SJCRH30 (cell line): ENCODE results near the gene TTC19. TPM values are rescaled to one million over a fixed set of nuclear protein-coding genes. Genes with fewer than 3 reads are reported as not detected.
A peak's percentile ranks its signal among the peaks of the same experiment; 100 is the strongest.
"Not testable (repeated sequence)": the region's sequence is repeated elsewhere in the genome, so short reads cannot be mapped to it uniquely, and the experiment has no call there.

Experiments used
- DNase-seq, 2 experiments: peaks; one replicate each; pipeline ENCODE4 v3.0.0-alpha.2; 2015 to 2020
- H3K27ac ChIP-seq: fragments of 250-450 bp; sonication (Bioruptor Pico); 2 replicates; pipeline ENCODE4 v1.5.1; 2020; ENCODE audit warnings: mild to moderate bottlenecking, moderate library complexity
- H3K27me3 ChIP-seq: fragments of 250-450 bp; sonication (Bioruptor Pico); 2 replicates; pipeline ENCODE4 v1.5.1; 2020; ENCODE audit warnings: mild to moderate bottlenecking, moderate library complexity
- H3K36me3 ChIP-seq: fragments of 250-450 bp; sonication (Bioruptor Pico); 2 replicates; pipeline ENCODE4 v1.5.1; 2020; ENCODE audit warnings: mild to moderate bottlenecking, moderate library complexity
- H3K4me1 ChIP-seq: fragments of 250-450 bp; sonication (Bioruptor Pico); 2 replicates; pipeline ENCODE4 v1.5.1; 2020; ENCODE audit warnings: mild to moderate bottlenecking, moderate library complexity
- H3K4me3 ChIP-seq: fragments of 250-450 bp; sonication (Bioruptor Pico); 2 replicates; pipeline ENCODE4 v1.5.1; 2020; ENCODE audit warnings: mild to moderate bottlenecking, moderate library complexity
- H3K9me3 ChIP-seq: fragments of 250-450 bp; sonication (Bioruptor Pico); replicated peaks from 2 replicates; pipeline ENCODE4 v1.5.1; 2020; ENCODE audit warnings: mild to moderate bottlenecking, moderate library complexity
- total RNA-seq: library from RNA; depleted of rRNA; stranded (reverse); fragments of >200 nt; shearing (Covaris generic); gene quantifications from 2 replicates; pipeline ENCODE4 v1.2.3, GENCODE V29; 2014

Gene TTC19
- total RNA-seq, 1 experiment from 2014 or later, result 70.4 TPM

DNA sequence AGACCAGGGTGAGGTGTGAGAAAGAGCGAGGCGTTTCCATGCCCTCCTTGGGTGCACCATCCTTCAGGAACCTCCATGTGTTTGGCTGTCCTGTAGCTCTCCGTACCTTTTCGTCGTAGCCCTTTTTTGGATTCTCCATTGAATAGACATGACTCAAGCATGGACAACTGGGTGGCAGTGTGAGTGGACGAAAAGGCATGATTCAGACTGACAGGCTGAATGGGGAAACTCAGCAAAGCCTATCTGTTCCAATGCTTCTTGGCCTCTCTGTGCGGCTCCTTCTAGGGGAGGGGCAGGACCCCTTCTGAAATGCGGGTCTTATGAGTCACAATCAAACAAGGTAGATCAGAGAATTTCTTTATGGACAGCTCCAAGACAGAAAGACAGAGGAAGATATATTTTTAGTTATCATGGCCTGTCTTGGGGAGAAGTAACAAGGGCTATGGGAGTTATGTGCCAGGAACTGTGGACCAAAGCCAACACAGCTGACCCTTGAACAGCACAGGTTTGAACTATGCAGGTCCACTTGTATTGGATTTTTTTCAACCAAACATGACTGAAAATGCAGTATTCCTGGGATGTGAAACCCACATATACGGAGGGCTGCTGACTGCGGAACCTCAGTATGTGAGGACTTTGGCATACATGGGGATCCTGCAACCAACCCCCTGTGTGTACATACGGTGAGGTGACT lies 31.8 kb upstream of the TTC19 start:
- no peak for DNase-seq
- Histone ChIP-seq H3K4me3 (no peak overlapping the region), H3K9me3 (no peaks in the 10 kb centered on the region), H3K27ac (no peak overlapping the region), H3K36me3 (no peaks in the 10 kb centered on the region), H3K4me1 (peaks cover 48% of the 10 kb centered on the region), H3K27me3 (no peaks in the 10 kb centered on the region)

DNA sequence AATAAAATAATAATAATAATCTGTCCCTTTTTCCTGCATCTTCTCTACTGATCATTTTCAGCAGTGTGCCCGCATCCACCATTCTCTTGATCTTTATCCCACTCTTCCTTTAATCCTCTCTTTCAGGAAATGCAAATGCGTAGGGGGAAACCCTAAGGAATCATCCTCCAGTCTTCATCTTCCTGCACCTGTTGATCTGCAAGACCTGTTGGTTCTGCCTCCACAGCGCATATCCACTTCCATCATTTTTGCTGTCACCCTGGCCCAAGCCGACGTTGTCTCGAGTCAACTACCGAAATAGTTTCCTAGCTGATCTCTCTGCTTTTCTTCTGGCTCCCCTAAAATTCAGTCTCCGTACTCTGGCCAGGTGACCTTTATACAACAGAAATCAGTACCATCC lies 30.2 kb upstream of the TTC19 start:
- Histone ChIP-seq H3K9me3 (no peaks in the 10 kb centered on the region), H3K4me3 (no peak overlapping the region), H3K27ac (no peak overlapping the region), H3K4me1 (peaks cover 33% of the 10 kb centered on the region), H3K36me3 (no peaks in the 10 kb centered on the region), H3K27me3 (no peaks in the 10 kb centered on the region)
- no peak for DNase-seq

DNA sequence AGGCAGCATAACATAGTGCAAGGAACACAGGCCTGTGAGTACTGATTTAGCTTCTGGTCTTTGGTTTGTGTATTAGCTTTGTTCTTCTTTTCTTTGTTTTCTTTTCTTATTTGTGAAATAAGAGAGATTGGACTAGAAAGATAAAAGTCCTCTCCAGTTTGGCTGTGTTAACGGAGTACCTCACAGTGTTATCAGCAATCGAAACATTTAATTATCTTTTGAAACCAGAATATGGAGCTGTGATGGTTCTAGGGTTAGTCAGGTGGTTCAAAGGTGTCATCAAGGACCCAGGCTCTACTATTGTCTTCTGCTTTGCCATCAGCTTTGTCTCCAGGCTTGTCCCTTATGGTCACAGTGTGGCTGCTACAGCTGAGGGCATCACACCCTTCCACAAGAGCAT lies 29.1 kb upstream of the TTC19 start:
- Histone ChIP-seq H3K4me1 (peaks cover 25% of the 10 kb centered on the region), H3K36me3 (peaks cover 8% of the 10 kb centered on the region), H3K27ac (no peak overlapping the region), H3K27me3 (no peaks in the 10 kb centered on the region), H3K9me3 (no peaks in the 10 kb centered on the region), H3K4me3 (no peak overlapping the region)
- no peak for DNase-seq

DNA sequence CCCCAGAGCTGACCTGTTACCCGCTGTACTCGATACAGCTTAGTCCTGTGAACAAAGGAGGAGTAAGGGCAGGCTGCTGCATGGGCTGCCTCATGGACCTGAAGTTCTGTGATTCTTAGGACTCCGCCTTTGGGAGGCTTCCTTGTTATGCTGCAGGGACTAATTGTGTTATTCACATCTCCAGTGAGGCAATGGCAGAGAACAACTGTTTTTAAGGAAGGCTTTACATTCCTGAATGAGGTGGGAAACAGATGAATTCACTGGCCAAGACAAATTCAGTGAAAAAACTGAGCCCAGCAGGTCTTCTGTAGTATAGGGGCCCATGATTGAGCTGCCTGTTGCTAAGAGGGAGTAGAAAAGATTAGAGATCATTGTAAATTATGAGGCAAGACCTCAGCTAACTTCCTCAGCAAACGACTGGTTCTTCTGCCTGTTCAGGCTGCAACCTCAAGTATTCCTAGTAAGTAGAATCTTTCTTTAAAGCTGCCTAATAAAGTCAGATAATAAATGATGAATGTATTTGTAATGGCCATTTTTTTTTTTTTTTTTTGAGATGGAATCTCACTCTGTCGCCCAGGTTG lies 28.4 kb upstream of the TTC19 start:
- Histone ChIP-seq H3K4me1 (peaks cover 18% of the 10 kb centered on the region), H3K4me3 (no peak overlapping the region), H3K27me3 (no peaks in the 10 kb centered on the region), H3K27ac (no peak overlapping the region), H3K9me3 (no peaks in the 10 kb centered on the region), H3K36me3 (peaks cover 10% of the 10 kb centered on the region)
- no peak for DNase-seq

DNA sequence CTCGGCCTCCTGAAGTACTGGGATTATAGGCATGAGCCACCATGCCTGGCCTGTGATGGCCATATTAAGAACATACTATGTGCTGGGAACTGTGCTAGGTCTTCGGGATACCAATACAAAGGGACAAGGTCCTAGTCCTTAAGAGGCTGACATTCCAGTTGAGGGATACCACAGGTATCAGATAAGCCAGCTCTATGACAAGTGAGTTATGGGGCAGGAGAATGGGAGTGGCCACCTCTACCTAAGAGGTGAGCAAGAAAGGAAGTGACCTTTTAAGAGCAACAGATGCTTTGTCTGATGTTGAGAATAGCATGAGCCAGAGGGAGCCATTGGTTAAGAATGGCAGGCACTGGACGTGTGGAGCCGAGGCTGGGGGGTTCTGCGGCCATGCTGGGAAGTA lies 27.7 kb upstream of the TTC19 start:
- no peak for DNase-seq

DNA sequence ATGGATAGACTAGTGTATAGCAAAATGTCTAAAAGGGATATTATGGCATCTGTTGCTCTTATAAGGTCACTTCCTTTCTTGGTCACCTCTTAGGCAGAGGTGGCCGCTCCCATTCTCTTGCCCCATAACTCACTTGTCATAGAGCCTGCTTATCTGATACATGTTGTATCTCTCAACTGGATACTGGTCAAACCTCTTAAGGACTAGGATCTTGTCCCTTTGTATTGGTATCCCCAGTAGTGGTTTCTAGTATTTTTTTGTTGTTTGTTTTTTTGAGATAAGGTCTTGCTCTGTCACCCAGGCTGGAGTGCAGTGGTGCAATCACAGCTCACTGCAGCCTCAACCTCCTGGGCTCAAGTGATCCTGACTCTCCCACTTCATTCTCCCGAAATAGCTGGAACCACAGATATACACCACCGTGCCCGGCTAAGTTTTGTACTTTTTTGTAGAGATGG lies 27.1 kb upstream of the TTC19 start:
- Histone ChIP-seq H3K4me1 (peaks cover 5% of the 10 kb centered on the region; the same call in 1 of the 2 replicates), H3K36me3 (peaks cover 20% of the 10 kb centered on the region), H3K27ac (no peak overlapping the region), H3K4me3 (no peak overlapping the region), H3K9me3 (no peaks in the 10 kb centered on the region), H3K27me3 (no peaks in the 10 kb centered on the region)
- DNase-seq, result no peak

More for the DNA sequence above, 27.7 kb upstream of the TTC19 start:
- no peaks in the 10 kb centered on the region for H3K9me3 ChIP-seq
- no peaks in the 10 kb centered on the region for H3K27me3 ChIP-seq
- H3K36me3 ChIP-seq, result peaks cover 16% of the 10 kb centered on the region
- H3K27ac ChIP-seq, result no peak overlapping the region
- no peak overlapping the region for H3K4me3 ChIP-seq
- peaks cover 12% of the 10 kb centered on the region for H3K4me1 ChIP-seq

DNA sequence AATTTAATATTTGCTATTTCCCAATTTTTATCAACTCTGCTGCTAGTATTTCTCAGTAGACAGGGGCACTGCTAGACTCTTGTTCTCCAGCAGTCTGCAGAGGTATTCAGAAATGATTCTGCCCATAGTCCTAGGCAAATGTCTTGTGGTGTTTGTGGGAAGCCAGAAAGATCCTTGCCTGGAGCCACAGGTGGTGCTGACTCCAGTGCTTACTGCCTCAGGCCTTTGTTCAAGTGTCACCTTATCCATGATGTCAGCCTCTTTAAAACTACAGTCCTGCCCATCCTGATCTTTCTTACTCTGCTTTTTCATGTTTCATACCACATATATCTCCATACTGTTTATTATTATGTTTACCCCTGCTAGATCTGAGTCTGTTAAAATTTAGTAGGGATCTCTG lies 26.6 kb upstream of the TTC19 start:
- no peaks in the 10 kb centered on the region for H3K27me3 ChIP-seq
- peak in 1 of 2 experiments; percentile 47 for DNase-seq
- H3K4me3 ChIP-seq, result no peak overlapping the region

DNA sequence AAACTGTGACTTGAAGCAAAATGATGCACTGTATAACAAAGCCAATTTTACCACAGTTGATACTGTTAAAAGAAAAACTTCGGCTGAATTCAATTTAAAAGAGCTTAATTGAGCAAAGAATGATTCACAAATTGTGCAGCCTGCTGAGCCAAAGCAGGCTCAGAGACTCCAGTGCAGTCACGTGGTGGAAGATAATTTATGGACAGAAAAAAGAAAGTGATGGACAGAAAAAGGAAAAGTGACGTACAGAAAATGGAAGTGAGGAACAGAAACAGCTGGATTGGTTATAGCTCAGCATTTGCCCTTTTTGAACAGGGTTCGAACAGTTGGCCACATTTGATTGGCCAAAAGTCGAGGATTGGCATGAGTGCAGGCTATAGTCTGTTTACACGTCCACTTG lies 25.8 kb upstream of the TTC19 start:
- Histone ChIP-seq H3K36me3 (peaks cover 31% of the 10 kb centered on the region), H3K27me3 (no peaks in the 10 kb centered on the region), H3K4me3 (no peak overlapping the region), H3K27ac (no peak overlapping the region), H3K4me1 (no peaks in the 10 kb centered on the region), H3K9me3 (no peaks in the 10 kb centered on the region)
- no peak for DNase-seq

More for the DNA sequence above, 26.6 kb upstream of the TTC19 start:
- Histone ChIP-seq H3K27ac (no peak overlapping the region), H3K9me3 (no peaks in the 10 kb centered on the region), H3K36me3 (peaks cover 25% of the 10 kb centered on the region), H3K4me1 (peaks cover under 1% of the 10 kb centered on the region; the same call in 1 of the 2 replicates)

DNA sequence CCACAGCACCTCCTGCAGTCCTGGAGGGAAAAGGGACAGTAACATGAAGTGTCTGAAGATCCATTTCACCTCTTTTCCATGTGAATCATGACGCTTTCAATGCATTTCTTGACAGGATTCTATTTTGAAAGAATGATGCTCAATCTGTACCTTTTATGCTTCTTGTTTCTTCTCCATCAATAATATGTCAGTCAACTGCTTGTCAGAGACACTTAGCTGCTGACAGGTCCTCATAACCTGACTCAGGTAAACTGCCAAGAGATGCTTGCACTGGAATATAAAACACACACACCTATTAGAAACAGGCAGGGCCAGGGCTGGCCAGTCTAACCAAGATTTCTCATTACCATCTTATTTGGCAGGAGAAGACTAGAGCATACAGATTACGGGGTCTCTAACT lies 21.7 kb upstream of the TTC19 start:
- Histone ChIP-seq H3K4me1 (no peaks in the 10 kb centered on the region), H3K9me3 (no peaks in the 10 kb centered on the region), H3K36me3 (peaks cover 57% of the 10 kb centered on the region), H3K27me3 (no peaks in the 10 kb centered on the region), H3K4me3 (no peak overlapping the region), H3K27ac (no peak overlapping the region)
- DNase-seq, result no peak

DNA sequence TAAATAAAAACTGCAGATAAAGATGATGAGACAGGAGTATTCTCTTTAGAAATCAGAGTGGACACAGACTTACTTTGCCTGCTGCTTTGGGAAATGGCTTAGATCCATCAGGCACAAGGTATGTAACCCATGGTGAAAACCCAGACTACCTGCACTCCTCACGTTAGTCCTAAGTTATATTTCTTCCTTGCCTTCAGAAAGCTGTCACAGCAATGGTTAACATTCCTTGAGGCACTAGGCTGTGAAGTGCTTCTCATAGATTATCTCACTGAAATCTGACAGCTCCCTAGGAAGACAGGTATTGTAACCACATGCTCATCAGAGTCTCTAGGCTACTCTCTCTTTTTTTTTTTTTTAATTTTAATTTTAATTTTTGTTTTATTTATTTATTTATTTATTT lies 21.0 kb upstream of the TTC19 start:
- Histone ChIP-seq H3K27ac (no peak overlapping the region), H3K4me3 (no peak overlapping the region), H3K36me3 (peaks cover 60% of the 10 kb centered on the region), H3K9me3 (no peaks in the 10 kb centered on the region), H3K27me3 (no peaks in the 10 kb centered on the region), H3K4me1 (no peaks in the 10 kb centered on the region)
- DNase-seq, result no peak

DNA sequence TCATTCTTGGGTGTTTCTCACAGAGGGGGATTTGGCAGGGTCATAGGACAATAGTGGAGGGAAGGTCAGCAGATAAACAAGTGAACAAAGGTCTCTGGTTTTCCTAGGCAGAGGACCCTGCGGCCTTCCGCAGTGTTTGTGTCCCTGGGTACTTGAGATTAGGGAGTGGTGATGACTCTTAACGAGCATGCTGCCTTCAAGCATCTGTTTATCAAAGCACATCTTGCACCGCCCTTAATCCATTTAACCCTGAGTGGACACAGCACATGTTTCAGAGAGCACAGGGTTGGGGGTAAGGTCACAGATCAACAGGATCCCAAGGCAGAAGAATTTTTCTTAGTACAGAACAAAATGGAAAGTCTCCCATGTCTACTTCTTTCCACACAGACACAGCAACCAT lies 20.6 kb upstream of the TTC19 start:
- not testable (repeated sequence) for H3K4me1 ChIP-seq, H3K27me3 ChIP-seq, H3K4me3 ChIP-seq, H3K9me3 ChIP-seq, H3K27ac ChIP-seq, DNase-seq
- peaks cover 62% of the 10 kb centered on the region for H3K36me3 ChIP-seq

DNA sequence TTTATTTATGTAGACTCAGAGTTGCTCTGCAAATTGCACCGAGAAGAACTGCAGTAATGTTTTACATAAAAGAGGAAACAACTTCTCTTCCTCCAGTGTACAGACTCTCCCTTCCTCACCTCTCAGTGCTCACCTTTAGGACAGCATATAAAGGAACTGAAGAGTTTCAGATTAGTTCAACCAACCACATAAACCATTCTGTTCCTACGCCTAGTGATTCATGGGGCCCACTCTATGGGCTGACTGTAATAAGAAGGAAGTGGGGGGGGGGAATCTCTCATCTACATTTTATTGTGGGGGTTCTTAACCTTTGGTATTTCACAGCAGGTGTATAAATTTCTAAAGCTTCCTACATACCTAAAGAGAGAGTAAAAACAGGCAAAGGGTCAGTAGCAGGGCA lies 18.4 kb upstream of the TTC19 start:
- no peak overlapping the region for H3K27ac ChIP-seq
- no peaks in the 10 kb centered on the region for H3K4me1 ChIP-seq
- H3K27me3 ChIP-seq, result no peaks in the 10 kb centered on the region
- H3K9me3 ChIP-seq, result no peaks in the 10 kb centered on the region
- H3K36me3 ChIP-seq, result peaks cover 70% of the 10 kb centered on the region
- H3K4me3 ChIP-seq, result no peak overlapping the region
- no peak for DNase-seq

DNA sequence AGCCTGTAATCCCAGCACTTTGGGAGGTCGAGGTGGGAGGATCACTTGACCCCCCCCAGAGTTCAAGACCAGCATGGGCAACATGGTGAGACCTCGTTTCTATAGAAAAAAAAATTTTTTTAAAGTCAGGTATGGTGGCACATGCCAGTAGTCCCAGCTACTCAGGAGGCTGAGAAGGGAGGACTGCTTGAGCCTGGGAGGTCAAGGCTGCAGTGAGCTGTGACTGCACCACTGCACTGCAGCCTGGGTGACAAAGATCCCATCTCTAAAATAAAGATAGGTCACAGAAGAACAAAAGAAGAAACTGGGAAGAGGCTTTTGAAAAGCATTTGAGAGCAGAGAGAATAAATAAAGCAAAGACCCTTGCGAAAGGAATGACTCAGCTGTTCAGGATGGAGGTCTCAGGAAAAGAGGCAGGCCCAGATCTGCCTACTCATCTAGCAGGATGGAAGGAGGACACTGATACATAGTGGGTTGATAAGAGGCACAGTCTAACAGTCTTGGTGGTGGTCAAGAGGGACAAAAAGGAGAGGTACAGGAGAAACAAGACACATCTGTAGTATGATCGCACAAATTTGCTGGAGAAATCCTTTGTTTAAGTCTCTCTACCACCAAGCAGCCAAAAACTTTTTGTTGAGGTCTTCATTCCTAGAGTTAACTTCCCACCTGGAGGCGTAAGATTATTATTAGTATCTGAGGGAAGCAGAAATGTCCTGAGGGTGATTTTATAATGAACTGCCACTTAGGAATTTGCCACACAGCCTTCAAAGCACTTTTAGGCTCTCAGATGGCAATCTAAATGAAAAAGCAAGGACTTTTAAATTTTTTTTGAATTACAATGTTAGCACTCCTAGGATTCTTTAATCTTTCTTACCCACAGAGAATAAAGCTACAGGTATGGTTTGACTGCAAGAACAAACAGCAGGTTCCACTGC lies 17.7 kb upstream of the TTC19 start:
- Histone ChIP-seq H3K4me1 (no peaks in the 10 kb centered on the region), H3K4me3 (no peak overlapping the region), H3K36me3 (peaks cover 71% of the 10 kb centered on the region), H3K9me3 (no peaks in the 10 kb centered on the region), H3K27ac (no peak overlapping the region), H3K27me3 (no peaks in the 10 kb centered on the region)
- no peak for DNase-seq

DNA sequence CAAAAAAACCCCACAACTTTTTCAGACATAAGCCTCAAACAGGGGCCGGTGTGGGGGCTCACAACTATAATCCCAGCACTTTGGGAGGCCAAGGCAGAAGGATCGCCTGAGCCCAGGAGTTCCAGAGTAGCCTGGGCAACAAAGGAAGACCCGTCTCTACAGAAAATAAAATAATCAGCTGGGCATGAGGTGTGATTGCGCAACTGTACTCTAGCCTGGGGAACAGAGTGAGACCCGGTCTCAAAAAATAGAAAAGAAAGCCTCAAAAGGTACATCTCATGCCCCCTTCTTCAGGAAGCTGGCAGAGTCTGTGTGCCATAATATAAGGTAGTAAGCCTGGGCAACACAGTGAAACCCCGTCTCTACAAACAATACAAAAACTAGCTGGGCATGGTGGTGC lies 3.3 kb upstream of the TTC19 start:
- H3K9me3 ChIP-seq, result peaks cover 2% of the 10 kb centered on the region
- H3K36me3 ChIP-seq, result peaks cover 8% of the 10 kb centered on the region
- no peak overlapping the region for H3K27ac ChIP-seq
- no peak for DNase-seq
- H3K27me3 ChIP-seq, result no peaks in the 10 kb centered on the region
- no peak overlapping the region for H3K4me3 ChIP-seq
- H3K4me1 ChIP-seq, result peaks cover 7% of the 10 kb centered on the region

DNA sequence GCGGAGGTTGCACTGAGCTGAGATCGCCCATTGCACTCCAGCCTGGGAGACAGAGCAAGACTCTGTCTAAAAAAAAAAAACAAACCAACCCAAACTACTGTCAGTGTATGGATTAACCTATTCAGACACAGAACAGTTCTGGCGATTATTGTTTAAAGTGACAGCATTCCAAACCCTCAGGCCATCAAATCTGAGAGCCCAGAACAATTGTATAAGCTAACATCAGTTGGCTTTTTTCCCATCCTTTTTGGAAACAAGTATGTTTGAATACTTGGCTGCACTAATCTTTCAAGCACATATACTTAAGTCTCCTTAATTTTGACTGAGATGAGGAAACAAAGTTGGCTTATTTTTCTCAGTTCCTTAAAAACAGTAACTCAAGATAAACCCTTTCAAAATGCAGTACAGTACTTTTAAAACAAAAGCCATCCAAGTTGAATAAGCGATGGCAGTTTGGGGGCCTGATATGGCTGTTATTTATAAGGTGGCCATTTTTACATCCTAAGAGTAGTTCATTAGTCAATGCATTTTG lies 1.5 kb upstream of the TTC19 start:
- DNase-seq, result no peak
- H3K27me3 ChIP-seq, result no peaks in the 10 kb centered on the region
- peak overlapping the region; percentile 79; the same call in 1 of the 2 replicates for H3K4me3 ChIP-seq
- peaks cover 24% of the 10 kb centered on the region for H3K36me3 ChIP-seq
- peaks cover 16% of the 10 kb centered on the region for H3K9me3 ChIP-seq
- no peak overlapping the region; the same call in 1 of the 2 replicates for H3K27ac ChIP-seq
- H3K4me1 ChIP-seq, result peaks cover 7% of the 10 kb centered on the region
